Glomerular visceral epithelial cell (primary cell): ENCODE data around the gene PVALEF.
A peak's percentile ranks its signal among the peaks of the same experiment; 100 is the strongest.

Experiments
- DNase-seq: peaks from one replicate; pipeline ENCODE4 v3.0.0-alpha.2; 2016; ENCODE audit errors: extremely low spot score

The PVALEF gene

DNA sequence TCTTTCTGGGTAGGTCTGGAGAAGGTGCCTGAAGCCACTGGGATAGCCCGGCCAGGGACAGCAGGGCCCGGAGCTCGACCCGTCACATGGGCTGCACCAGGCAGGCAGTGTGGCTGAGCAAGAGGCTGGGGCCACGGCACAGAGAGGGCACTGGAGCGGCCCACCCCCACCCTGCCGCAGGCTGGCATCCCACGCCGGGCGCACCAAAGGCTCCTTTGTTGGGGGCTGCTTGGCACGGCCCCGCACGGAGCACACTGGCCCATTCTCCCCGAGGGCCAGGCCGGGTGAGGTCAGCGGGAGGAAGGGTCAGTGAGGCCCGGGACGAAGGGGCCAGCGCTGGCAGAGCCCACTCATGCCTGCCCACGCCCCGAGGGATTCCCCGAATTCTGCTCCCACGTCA, 36.5 kb upstream of the PVALEF start:
- no peak for DNase-seq

DNA sequence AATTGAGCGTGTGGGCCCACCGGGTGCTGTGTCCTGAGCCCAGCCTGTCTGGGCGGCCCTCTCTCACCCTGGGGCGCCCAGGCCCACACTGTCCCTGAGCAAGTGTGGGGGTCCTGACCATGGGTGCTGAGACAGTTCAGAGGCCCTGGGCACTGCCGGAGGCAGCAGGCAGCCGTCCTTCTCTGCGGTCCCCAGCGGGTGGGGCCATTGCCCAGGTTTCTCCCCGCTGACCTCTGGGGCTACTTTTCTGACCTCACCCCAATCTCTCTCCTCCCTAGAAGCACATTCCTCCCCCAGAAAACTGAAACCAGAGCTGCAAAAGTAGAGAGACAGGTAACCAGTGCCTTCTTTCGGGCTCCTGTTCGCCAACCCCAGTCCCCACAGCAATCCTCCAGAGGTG, 36.0 kb upstream of the PVALEF start:
- DNase-seq: no peak

DNA sequence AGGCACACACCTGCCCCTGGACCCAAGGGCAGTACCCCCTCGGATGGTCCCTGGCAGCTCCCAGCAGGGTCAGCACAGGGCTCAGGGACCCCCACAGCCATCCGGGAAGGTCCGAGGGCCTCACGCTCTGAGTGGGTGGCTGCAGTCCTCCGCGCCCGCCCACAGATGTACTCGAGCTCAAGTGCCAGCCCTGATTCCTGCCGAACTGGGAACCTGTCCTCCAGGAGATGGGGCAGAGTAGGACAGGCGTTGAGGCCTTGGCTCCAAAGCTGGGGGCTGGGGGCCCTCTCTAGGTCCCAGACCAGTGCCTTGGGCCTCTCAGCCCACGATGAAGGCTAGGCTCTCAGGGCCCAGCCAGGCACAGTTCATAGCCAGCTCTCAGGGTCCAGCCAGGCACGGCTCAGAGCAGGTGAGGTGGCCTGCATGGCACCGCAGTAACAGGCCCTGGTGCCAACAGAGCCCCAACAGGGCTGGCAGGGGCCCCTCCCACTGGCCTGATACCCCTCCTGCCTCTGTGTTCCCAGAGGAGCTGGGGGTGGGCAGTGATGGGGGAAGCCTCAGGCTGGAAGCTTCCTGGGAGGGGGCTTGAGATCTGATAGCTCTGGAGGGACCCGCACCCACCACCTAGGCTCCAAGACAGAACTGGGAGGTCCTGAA, 35.5 kb upstream of the PVALEF start:
- DNase-seq: no peak

- no peak for DNase-seq
These were observed 34.6 kb upstream of the PVALEF start for GRCh38 chr17:81130385-81131361.

DNA sequence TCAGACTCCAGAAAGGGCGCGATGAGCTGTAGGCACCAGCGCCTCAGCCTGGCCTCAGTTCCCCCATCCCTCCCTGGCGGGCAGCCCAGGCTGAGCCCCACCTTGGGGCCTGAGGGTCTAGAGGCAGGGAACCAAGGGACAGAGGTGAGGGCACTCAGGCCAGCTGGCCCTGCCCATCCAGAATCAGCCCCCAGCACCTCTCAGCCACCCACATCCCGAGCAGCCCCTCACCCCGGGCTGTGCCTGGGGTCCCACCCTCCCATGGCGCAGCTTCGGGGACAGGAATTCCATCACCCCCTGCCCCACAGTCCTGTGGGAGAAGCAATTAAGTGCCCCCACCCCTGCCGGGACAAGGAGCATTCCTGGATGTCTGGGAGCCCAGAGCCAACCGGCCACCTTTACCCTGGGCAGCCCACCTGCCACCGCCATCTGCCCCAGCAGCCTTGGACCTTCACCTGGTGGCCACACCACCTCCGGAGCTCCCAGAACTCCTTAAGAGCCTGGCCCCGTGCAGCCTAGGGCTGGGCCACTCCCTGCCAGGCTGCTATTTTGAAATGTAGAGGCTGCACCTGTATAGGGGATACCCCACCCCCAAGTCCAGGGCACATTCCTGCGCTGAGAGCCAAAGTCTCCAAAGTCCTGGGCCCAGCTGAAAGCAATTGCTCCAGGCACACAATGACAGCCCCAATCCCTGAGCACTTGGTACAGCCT, 33.7 kb upstream of the PVALEF start:
- no peak for DNase-seq

GRCh38 chr17:81132197-81132540, 33.1 kb upstream of the PVALEF start:
- DNase-seq: no peak

DNA sequence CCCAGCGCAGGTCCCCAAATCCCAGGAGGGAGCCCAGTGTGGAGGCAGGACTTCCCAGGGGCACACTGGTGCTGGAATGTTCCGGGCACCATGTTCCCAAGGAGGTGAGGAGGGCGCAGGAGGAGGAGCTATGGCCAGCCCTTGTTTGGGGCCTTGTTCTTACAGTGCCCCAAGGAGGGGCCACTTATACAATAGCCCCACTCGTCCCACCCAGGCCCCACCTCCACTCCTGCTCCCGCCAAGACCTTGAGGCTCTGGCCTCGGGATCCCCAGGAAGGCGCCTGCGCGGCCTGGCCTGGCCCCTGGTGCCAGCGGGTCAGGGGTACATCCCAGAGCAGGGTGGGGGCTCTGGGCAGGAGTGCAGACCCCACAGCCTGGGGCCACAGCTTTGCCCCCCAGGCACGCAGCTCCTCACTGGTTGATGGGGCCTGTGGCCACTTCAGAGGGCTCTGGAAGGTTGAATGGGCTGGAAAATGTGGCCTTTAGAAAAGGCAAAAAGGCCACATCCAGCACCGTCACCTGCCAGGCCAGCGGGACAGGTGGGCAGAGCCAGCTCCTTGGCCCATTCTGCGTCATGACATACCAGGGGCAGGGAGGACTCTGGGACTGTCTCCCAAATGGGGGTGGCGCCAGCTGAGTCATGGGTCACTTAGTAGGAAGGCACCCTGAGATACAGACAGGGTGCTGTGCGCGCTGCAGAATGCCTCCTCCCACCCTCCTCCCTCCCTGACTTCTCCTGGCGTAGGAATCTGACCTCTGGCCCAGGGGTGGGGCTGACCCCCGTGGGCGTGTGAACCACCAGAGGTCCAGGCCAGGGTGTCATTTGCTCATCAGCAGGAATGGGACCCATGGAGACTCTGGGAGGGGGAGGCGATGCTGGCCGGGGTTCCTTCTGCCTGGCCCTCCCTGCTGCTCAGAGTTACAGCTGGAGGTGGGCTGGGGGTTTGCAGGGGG, 32.3 kb upstream of the PVALEF start:
- no peak for DNase-seq

- DNase-seq: no peak
These were observed 31.1 kb upstream of the PVALEF start for GRCh38 chr17:81134064-81134781.

DNA sequence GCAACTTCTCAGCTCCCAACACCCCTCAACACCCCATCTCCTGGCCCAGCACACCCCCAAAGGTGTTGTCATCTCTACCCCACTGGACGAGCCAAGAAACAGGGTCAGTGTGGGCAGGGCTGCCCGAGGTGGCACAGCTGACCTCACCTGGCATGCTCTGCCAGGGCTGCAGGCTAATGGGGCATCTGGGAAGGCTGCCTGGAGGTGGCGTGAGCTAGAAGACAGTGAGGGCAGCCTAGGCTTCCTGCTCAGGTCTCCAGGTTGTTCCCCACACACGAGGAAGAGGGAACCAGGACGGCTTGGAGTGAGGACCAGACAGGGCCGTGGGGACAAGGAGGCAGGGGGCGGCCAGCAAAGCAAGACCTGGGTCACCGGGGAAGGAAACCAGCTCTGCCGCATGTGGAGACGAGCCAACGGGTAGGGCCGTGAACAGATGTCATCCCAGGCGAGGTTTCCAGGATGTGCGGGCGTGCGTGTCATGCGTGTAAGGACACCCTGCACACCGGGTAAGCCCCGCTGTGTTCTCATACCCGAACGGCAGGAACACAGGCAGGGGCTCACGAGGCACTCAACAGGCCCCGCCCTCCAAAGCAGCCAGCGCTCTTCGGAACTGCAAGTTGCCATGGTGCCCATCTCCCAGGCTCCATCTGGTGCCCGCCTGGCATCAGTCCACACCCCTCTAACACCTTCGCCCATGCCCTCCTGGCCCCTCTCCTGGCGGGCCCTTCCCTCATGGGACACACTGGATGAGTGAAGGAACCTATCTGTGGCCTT, 29.6 kb upstream of the PVALEF start:
- no peak for DNase-seq

DNA sequence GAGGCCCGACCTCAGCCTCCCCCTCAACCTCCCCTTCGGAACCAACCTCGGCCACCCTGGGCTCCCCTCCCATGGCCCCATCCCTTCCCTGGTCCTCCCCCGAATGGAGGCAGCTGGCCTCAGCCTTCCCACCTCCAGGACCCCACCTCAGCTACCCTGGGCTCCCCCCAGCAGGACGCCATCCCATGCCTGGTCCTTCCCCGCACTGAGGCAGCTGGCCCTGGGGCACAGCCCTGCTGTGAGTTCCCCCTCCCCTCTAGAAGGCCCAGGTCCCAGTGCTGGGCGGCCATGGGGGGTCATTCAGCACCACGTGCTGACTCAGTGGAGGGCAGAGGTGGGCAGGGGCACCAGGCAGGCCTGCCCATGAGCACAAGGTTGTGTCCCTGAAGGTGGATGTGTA, 28.9 kb upstream of the PVALEF start:
- DNase-seq: no peak

GRCh38 chr17:81137248-81137647, 28.1 kb upstream of the PVALEF start:
- no peak for DNase-seq

- DNase-seq: no peak
These were observed 27.2 kb upstream of the PVALEF start for GRCh38 chr17:81138083-81138482.

GRCh38 chr17:81138500-81138899, 26.8 kb upstream of the PVALEF start:
- DNase-seq: no peak

DNA sequence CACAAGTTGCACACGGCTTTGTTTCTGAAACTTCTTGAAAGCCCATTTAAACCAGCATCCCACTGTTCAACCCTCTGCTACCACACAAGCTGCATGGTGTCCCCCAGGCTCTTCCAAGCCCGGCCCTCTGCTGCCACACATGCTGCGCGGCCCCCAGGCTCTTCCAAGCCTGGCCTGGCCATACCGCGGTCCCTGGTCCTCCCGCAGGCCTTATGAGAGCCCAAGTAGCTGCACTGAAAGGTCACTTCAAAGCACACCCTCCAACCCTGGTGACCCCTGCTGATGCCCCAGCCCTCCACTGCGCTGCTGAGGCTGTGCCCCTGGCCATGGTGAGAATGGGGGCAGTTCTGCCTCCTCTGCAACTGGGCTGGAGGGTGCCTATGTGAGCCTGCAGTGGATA, 25.9 kb upstream of the PVALEF start:
- DNase-seq: no peak

DNA sequence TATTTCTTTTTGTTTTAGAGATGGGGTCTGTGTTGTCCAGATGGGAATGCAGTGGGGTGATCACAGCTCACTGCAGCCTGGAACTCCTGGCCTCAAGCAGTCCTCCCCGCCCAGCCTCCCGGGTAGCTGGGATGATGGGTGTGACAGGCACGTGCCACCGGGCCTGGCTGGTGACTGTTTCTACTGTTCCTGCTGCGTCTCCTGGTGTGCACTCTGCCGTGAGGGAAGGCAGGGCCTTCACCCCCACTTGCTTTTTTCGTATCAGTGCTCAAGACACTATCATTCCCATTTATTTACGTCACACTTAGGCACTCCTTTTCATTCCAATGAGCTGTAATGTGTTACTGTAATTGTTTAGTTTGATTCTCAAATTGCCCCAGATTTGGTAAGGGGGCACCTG, 25.3 kb upstream of the PVALEF start:
- no peak for DNase-seq

DNA sequence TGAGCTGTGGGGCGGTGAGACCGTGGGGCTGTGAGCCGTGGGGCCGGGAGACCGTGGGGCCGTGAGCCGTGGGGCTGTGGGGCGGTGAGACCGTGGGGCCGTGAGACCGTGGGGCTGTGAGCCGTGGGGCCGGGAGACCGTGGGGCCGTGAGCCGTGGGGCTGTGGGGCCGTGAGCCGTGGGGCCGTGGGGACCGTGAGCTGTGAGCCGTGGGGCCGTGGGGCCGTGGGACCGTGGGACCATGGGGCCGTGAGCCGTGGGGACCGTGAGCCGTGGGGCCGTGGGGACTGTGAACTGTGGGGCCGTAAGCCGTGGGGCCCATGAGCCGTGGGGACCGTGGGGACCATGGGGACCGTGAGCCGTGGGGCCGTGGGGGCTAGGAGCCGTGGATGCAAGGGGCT, 24.6 kb upstream of the PVALEF start:
- no peak for DNase-seq

DNA sequence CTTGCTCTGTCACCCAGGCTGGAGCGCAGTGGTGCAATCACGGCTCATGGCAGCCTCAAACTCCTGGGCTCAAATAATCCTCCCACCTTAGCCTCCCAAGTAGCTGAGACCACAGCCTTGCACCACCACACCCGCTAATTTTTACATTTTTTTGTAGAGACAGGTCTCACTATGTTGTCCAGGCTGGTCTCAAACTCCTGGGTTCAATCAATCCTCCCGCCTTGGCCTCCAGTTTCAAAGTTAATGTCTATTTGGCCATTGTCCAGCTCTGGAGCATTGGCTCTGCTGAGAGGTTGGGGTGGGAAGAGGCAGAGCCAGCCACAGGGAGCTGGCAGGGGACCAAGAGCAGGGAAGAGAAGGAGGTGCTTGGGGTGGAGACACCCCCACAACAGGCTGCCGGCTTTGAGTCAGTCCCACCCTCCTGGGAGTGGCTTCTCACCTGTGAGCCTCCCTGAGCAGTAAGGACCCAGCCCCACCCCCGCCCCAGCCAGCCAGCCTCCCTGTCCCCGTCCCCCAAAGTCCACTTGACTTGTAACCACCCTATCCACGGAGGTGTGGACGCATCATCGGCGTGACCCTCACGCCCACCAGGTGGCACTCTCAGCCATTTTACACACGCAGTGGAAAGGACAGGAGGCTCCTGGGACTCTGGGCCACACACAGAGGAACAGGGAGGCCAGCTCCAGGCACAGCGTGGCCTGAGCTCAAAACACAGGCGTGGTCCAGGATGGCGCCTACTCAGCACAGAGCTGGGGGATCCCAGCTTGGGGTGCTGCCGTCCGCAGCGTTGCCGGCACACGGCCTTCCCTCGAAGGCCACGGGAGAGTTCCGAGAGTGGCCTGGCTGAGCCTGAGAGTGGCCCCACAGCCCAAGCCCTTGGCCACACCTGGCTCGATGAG, 22.8 kb upstream of the PVALEF start:
- peak; percentile 79 for DNase-seq

- DNase-seq: no peak
These were observed 22.1 kb upstream of the PVALEF start for GRCh38 chr17:81143200-81143527.
